HG03095 (cell line): ENCODE results near the gene RNASE7.

Experiments
- ATAC-seq: cut with Tn5 transposase; IDR thresholded peaks from one replicate; pipeline ENCODE4 v1.9.1; 2021; ENCODE audit warnings: moderate library complexity; ENCODE audit not compliant: unreplicated experiment

Gene RNASE7

DNA sequence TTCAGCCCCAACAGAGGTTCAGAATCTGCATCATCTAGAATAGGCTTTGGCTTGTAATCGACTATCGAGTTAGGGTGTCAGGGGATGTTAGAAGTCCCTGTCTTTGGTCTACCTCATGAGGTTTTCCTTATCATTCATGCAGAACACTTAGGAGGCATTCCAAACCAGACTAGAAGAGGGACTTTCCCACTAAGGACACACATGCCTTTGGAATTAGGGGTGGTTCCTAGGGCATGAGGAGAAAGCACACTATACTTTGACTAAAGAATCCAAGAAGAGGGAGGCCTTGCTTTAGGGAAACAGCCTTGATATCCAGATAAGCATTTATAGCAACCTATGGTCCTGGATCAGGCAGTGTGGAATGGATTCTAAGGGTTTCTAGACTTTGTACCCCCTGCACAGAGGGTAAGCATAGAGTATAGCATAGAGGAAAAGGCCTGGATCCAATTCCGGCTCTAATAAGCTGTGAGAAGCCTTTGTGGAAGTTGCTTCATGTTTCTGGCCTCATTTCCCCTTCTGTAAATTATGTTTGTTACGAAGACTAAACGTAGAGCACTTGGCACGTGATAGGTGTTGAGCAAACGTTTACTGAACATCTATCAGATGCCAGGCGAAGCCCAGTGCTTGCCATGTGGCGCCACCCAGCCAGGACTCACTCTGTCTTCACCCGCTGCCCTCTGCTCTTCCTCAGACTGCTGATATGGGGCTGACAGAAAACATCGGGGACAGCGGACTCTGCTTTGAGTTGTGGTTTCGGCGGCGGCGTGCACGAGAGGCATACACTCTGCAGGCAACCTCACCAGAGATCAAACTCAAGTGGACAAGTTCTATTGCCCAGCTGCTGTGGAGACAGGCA is 43.1 kb downstream of the RNASE7 start:
- ATAC-seq = no peak

DNA sequence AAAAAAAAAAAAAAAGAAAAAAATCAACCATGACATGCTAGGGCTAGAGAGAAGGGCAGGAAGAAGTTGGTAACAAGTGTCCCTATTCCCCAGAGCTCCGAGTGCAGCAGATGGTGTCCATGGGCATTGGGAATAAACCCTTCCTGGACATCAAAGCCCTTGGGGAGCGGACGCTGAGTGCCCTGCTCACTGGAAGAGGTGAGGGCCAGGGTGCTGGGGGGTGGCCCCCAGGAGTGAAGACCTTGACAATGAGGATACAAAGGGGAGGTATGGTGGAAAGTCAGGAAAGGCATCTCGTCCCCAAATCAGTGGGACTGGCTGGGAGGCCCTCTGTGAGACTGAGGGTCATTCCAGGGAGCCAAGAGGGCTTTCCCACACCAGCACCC is 44.7 kb downstream of the RNASE7 start:
- no peak for ATAC-seq

DNA sequence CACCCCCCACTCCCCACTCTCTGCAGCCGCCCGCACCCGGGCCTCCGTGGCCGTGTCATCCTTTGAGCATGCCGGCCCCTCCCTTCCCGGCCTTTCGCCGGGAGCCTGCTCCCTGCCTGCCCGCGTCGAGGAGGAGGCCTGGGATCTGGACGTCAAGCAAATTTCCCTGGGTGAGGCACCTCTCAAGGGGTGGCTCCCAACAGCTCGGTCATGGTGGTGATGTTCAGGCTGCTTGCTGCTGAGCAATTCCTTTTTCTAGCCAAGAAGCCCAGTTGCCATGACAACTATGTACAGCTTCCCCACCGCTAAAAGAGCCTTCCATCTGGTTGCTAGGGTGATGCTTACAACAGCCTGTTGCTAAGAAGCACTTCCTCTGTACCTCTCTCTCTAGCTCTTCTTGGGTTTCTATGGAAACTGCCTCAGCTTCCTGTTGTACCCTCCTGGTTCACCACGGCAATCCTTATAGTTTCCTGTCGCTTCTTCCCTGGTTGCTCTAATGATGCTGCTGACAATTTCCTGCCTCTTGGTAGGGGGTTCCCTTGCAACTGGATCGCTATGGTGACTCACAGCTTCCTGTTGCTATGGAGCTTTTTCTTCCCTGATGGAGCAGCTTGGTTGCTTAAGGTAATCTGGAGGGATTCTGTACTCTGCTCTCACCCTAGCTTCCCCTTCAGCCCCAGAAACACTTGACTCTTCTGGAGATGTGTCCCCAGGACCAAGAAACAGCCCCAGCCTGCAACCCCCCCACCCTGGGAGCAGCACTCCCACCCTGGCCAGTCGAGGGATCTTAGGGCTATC is 45.3 kb downstream of the RNASE7 start:
- ATAC-seq = no peak

DNA sequence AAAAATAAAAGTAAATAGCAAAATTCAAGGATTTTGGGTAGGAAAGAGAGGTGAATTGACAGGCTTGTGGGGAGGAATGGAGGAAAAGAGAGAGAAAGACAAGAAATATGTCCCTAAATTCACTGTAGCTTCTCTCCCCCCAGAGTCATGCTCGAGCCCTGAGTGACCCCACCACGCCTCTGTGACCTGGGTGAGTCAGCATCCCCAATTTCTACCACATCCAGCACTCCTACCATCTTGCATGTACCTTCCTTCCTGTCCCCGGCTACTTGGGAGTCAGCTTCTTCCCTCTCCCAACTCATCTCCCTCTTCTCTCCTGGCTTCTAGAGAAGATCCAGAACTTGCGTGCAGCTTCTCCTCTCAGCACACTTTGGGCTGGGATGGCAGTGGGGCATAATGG is 46.5 kb downstream of the RNASE7 start:
- ATAC-seq = no peak

DNA sequence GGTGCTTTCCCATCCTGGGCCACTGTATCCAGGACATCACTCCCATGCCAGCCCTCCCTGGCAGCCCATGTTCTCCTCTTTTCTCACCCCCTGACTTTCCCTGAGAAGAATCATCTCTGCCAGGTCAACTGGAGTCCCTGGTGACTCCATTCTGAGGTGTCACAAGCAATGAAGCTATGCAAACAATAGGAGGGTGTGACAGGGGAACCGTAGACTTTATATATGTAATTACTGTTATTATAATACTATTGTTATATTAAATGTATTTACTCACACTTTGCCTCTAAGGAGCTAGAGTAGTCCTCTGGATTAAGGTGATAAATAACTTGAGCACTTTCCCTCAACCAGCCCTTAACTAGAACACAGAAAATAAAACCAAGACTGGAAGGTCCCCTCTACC is 47.1 kb downstream of the RNASE7 start:
- ATAC-seq = no peak

DNA sequence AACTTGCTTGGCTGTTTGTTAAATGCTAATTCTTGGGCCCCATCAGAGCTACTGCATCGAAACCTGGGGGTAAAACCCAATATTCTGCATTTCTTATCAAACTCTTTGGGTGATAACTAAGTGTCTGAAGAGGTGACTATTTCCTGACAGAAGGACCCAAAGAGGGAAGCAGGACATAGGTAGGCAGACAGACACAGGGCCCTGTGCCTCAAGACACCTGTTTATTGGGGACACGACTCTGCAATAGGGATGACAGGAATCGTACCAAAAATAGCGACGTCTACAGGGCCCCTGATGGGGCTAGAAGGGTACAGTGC is 47.7 kb downstream of the RNASE7 start:
- no peak for ATAC-seq

DNA sequence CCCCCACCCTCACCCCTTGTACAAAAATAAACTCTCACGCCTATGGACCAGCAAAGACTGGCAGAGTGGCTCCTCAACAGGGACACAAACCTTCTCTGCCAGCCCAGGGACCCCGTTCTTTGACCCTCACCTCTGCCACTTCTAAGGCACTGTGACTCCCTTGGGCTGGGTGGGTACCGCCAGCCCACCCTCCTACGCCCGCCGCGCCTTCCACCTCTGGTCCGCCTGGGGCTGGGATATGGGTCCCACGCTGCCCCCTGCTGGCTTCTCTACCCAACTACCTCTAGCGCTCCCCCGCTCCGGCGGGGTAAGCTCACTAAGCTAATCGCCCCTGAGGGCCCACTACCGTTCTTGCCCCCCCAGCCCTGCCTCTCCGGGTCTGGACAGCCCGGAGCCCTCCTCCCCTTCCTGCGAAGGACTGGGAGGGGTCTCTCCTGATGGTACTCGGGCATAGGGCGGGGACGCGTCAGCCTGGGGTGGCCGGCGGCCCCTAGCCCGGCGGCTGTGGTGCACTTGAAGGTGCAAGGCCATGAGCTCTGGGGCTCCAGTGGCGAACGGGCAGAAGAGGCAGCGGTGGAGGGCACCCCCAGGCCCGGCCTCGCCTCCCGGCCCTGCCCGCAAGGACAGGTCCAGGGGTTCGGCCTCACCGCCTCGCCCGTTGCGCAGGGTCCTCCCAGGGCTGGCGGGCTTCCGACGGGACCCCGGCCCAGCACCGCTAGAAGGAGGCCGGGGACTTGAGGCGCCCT is 48.2 kb downstream of the RNASE7 start:
- ATAC-seq = no peak

DNA sequence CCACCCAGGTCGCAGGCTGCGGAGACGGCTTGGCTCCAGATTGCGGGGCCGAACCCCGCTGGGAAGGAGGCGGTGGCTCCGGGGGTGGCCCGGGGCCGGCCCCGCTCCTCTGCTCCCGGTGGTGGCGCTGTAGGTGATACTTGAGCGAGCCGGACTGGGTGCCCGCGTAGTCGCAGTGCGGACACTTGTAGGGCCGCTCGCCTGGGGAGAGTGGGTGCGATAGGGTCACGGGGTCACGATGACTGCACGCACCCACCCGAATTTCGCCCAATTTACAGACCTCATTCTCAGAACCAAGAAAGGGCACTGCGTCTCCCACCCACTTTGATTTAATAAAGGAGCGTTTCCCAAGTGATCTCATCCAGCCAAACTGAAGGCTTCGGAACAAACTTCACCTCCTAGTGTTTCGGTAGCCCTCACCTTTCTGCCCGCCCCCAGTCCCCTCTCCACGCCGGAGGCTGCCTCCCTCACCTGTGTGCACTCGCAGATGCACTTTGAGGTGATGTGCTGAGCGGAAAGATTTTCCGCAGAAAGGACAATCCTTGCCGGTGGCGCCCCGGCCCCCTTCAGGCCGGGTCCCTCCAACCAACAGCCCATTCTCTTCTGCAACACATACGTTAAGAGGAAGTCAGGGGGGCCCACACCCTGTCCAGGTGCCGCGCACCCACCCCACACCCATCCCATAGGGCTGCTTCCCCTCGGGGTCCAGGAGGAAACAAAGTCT is 48.9 kb downstream of the RNASE7 start:
- ATAC-seq = no peak

DNA sequence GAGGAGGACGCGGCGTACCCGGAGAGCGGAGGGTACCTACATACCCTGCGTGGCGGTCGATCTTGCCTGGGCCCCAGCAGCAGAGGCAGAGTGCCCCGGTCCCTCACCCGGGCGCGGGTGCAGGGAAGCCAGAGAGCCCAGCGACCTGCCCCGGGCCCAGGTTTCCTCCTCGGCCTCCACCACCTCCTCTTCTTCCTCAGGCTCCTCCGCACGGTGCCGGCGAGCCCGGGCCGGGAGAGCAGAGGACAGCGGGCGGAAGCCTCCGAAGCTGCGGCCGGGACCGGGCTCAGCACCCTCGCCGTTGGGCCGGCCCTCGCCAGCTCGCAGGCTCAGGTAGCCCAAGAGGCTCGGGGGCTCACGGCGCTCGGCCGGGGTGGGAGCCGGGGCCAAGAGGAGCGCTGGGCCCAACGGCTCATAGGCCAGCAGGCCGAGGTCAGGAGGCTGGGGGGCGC is 49.7 kb downstream of the RNASE7 start:
- ATAC-seq = no peak

DNA sequence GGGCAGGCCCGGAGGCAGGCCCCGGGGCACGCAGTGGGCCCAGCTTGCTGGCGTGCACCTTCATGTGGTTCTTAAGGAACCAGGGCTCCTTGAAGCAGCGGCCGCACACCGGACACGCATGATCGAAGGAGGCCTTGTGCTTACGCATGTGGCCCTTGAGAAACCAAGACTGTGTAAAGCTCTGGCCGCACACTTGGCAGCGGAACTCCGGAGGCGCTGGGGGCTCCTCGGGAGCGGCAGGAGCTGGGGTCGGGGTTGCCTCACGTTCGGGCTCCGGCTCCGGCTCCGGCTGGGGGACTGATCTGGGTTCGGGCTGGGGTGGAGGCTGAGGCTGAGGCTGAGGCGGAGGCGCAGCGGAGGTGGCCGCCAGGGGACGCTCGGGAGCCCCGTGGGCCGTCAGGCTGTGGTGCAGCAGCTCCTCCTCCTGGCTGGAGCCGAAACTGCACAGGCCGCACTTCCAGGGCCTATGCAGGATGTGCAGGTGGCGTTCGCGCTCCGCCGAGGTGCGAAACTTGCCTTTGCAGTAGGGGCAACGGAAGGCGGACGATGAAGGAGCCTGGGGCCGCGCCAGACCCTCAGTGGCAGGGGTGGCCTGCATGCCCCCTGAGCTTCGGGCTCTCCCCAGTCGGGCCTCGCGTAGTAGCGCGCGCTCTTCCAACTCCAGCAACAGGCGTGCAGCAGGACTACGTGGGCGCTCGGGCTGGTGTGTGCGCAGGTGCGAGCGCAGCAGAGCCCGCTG is 50.3 kb downstream of the RNASE7 start:
- peak; percentile 76 for ATAC-seq

DNA sequence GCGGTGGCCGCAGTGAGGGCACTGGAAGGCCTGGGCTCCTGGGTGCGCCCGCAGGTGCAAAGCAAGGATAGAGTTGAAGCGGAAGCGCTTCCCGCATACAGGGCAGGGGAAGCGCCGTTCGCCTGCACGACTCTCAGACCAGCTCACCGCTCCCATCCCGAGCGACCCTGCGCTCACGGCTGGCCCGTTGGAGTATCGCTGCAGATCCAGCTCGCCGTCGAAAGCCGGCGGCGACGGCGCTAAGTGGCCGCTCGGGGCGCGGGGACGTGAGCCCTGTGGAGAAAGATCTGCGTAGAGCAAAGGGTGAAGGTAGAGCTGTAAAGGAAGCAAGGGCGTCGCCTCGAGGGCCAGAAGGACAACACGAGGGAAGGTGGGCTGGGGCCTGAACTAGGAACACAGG is 50.9 kb downstream of the RNASE7 start:
- no peak for ATAC-seq
